Mesodermal cell (in vitro differentiated cells): Measurements from ENCODE around the gene LIPG.
"Not testable (repeated sequence)": the region's sequence is repeated elsewhere in the genome, so short reads cannot be mapped to it uniquely, and the experiment has no call there.

ENCODE experiments used
- H3K27ac ChIP-seq: 2 replicates; pipeline ENCODE4 v1.7.0; 2013; ENCODE audit warnings: mild to moderate bottlenecking, low read depth, low read length, moderate library complexity; ENCODE audit not compliant: severe bottlenecking
- H3K36me3 ChIP-seq: 2 replicates; pipeline ENCODE4 v1.7.1; 2013; ENCODE audit warnings: mild to moderate bottlenecking, low read length, moderate library complexity; ENCODE audit not compliant: control insufficient read depth, insufficient read depth
- H3K4me1 ChIP-seq: one replicate; pipeline ENCODE4 v1.7.1; 2013; ENCODE audit warnings: mild to moderate bottlenecking, low read length; ENCODE audit not compliant: insufficient read depth, control insufficient read depth, poor library complexity, severe bottlenecking
- H3K4me3 ChIP-seq: 2 replicates; pipeline ENCODE4 v1.7.0; 2013; ENCODE audit warnings: low read length, control low read depth, mild to moderate bottlenecking; ENCODE audit not compliant: insufficient read depth, poor library complexity, severe bottlenecking; ENCODE audit errors: extremely low read depth
- H3K9me3 ChIP-seq: 2 replicates; pipeline ENCODE4 v1.7.1; 2013; ENCODE audit warnings: mild to moderate bottlenecking, low read length, moderate library complexity; ENCODE audit not compliant: control insufficient read depth
- WGBS, 2 experiments: methylation state at CpG; one replicate each; pipeline ENCODE4 v1.1.5; 2013; ENCODE audit warnings: missing lambda C conversion rate in 2 of 2; ENCODE audit not compliant: insufficient coverage in 2 of 2; 5-methylcytosine and 5-hydroxymethylcytosine counted together

Gene LIPG

DNA sequence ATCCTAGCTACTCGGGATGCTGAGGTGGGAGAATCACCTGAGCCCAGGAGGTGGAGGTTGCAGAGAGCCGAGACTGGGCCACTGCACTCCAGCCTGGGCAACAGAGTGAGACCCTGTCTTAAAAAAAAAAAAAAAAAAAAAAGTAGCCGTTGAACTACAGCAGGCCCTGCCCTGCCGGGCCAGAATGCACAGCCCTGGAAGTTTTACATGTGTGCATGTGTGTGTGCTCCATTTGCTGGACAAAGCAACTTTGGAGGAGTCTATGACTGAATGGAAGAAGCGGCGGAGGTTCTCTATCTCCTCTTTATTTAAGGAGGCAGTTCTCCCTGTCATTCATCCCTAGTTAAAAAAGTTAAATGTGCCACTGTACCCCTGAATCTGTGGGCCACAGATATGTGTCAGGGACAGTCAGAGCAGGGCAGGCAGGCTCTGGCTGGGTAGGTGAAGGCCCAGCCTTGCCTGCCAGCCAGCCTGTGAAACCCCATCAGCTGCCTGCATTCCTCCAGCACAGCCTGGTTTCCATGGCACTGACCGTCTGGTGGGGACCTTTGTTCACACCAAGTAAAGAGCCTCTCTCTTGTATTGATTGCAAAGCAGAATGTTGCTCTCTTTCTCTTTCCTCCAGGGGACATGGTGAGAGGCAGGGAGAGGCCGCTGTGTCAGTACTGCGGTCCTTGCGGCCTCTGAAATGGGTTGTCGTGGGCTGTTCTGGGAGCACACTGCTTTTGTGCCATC lies 10.9 kb downstream of the LIPG start:
- Histone ChIP-seq H3K4me1 (peaks cover 5% of the 10 kb centered on the region), H3K9me3 (no peaks in the 10 kb centered on the region), H3K4me3 (no peak overlapping the region), H3K36me3 (peaks cover 90% of the 10 kb centered on the region), H3K27ac (peak overlapping the region; percentile 59)
- WGBS, 2 experiments, result 82 to 86% methylated on average over 9 of the region's 11 CpGs

DNA sequence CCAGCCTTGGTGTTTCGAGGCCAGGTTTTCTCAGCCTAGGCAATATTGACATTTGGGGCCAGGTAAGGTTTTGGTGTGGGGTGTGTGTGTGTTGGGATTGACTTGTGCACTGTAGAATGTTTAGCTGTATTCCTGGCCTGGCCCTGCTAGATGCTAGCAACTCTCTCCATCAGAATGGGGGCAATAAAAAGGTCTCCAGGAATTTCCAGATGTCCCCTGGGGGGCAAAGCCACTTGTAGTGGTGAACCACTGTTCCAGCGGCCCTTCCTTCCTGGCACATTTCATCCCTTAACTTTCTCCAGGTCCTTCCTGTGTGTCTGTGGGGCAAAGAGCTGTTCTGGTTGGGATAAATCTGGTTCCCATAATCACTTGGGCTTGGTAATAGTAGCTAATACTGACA lies 12.0 kb downstream of the LIPG start:
- WGBS, 2 experiments, result 100% methylated on average over 1 of the region's 2 CpGs
- Histone ChIP-seq H3K9me3 (no peaks in the 10 kb centered on the region), H3K27ac (no peak overlapping the region), H3K36me3 (peaks cover 79% of the 10 kb centered on the region), H3K4me1 (peaks cover 3% of the 10 kb centered on the region), H3K4me3 (no peak overlapping the region)

- WGBS, 2 experiments, result 100% methylated on average over 1 of the region's 2 CpGs; no CpG with 5 or more reads in 1 of the 2 experiments
- not testable (repeated sequence) for H3K27ac ChIP-seq
- peaks cover 77% of the 10 kb centered on the region for H3K36me3 ChIP-seq
Observed at GRCh38 chr18:49579041-49579440, 17.2 kb downstream of the LIPG start.

DNA sequence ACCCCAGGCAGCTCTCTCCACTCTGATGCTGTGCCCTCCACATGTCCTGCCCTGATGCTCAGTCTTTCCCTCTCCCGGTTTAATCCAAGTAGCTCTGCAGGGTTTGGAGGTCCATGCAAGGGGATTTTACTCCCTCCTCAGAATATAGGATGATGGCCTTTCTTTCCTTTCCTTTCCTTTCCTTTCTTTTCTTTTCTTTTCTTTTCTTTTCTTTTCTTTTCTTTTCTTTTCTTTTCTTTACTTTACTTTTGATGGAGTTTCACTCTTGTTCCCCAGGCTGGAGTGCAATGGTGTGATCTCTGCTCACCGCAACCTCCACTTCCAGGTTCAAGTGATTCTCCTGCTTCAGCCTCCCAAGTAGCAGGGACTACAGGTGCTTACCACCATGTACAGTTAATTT lies 17.7 kb downstream of the LIPG start:
- WGBS, 2 experiments, result 96 to 100% methylated on average over 1 to 2 of the region's 2 CpGs
- H3K36me3 ChIP-seq, result peaks cover 77% of the 10 kb centered on the region
- not testable (repeated sequence) for H3K9me3 ChIP-seq, H3K4me1 ChIP-seq, H3K4me3 ChIP-seq, H3K27ac ChIP-seq

More at GRCh38 chr18:49579041-49579440, 17.2 kb downstream of the LIPG start:
- not testable (repeated sequence) for H3K9me3 ChIP-seq, H3K4me1 ChIP-seq, H3K4me3 ChIP-seq

GRCh38 chr18:49580279-49580678 lies 18.4 kb downstream of the LIPG start:
- WGBS, 2 experiments, result no CpG with 5 or more reads among the region's 1 CpG
- H3K4me1 ChIP-seq, result no peaks in the 10 kb centered on the region
- no peak overlapping the region for H3K4me3 ChIP-seq
- peaks cover 77% of the 10 kb centered on the region for H3K36me3 ChIP-seq
- H3K9me3 ChIP-seq, result no peaks in the 10 kb centered on the region
- H3K27ac ChIP-seq, result no peak overlapping the region

- Histone ChIP-seq H3K36me3 (peaks cover 76% of the 10 kb centered on the region), H3K4me1 (no peaks in the 10 kb centered on the region), H3K9me3 (no peaks in the 10 kb centered on the region), H3K4me3 (no peak overlapping the region), H3K27ac (no peak overlapping the region)
- WGBS, 2 experiments, result 94 to 96% methylated on average over 7 of the region's 7 CpGs
Observed at GRCh38 chr18:49581371-49581770, 19.5 kb downstream of the LIPG start.

DNA sequence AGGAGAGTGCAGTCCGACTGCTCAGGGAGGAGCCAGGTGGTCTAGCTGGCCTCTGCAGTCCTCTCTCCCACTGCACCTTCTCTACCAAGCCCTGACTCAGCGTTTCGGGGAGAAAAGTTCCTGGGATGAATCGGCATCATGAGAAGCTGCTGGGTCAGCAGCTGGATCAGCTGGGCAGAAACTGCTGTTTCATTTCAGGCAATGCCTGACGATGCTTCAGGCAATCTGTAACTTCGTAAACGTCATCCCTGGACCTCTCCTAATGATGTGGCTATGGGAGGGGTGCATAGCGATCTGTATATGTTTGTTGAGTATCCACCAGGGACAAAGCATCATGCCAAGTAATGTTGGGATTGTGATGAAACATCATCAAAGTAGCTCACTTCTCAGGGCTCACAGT lies 20.7 kb downstream of the LIPG start:
- Histone ChIP-seq H3K9me3 (no peaks in the 10 kb centered on the region), H3K4me3 (no peak overlapping the region), H3K36me3 (peaks cover 84% of the 10 kb centered on the region), H3K4me1 (no peaks in the 10 kb centered on the region), H3K27ac (no peak overlapping the region)
- 92 to 99% methylated on average over 8 of the region's 8 CpGs for WGBS, 2 experiments

DNA sequence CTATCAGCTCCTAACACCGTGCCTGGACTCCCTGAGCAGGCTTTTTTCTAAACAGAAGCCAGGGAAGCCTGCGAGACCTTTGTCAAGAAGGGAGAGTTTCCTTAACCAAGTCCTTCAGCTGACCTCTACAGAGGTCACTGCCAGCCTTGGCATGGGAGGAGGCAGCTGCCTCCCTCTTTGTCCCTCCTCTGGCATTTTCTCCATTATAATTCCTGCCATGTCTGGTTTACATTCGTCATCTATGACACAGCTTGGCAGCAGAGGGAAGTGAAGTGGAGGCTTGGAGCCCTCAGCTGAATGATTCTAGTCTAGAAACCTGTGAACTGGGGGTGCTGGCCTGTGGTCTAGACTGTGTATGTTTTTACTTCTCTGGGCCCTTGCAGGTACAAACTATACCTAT lies 22.5 kb downstream of the LIPG start:
- Histone ChIP-seq H3K27ac (no peak overlapping the region), H3K4me3 (no peak overlapping the region), H3K4me1 (no peaks in the 10 kb centered on the region), H3K9me3 (no peaks in the 10 kb centered on the region), H3K36me3 (peaks cover 100% of the 10 kb centered on the region)
- WGBS, 2 experiments, result 90 to 95% methylated on average over 2 to 3 of the region's 3 CpGs

DNA sequence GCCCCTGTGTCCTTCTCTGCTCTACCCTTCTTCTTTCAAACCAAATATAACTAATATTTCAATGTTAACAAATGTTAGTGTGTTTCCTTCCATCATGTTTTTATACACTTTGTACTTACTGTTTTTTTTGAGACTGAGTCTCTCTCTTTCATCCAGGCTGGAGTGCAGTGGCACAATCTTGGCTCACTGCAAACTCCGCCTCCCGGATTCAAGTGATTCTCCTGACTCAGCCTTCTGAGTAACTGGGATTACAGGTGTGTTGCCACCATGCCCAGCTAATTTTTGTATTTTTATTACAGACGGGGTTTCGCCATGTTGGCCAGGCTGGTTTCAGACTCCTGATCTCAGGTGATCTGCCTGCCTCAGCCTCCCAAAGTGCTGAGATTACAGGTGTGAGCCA lies 23.1 kb downstream of the LIPG start:
- H3K4me1 ChIP-seq, H3K27ac ChIP-seq, H3K9me3 ChIP-seq, H3K4me3 ChIP-seq: not testable (repeated sequence)
- WGBS, 2 experiments, result 86 to 93% methylated on average over 4 of the region's 4 CpGs
- H3K36me3 ChIP-seq, result peaks cover 100% of the 10 kb centered on the region

DNA sequence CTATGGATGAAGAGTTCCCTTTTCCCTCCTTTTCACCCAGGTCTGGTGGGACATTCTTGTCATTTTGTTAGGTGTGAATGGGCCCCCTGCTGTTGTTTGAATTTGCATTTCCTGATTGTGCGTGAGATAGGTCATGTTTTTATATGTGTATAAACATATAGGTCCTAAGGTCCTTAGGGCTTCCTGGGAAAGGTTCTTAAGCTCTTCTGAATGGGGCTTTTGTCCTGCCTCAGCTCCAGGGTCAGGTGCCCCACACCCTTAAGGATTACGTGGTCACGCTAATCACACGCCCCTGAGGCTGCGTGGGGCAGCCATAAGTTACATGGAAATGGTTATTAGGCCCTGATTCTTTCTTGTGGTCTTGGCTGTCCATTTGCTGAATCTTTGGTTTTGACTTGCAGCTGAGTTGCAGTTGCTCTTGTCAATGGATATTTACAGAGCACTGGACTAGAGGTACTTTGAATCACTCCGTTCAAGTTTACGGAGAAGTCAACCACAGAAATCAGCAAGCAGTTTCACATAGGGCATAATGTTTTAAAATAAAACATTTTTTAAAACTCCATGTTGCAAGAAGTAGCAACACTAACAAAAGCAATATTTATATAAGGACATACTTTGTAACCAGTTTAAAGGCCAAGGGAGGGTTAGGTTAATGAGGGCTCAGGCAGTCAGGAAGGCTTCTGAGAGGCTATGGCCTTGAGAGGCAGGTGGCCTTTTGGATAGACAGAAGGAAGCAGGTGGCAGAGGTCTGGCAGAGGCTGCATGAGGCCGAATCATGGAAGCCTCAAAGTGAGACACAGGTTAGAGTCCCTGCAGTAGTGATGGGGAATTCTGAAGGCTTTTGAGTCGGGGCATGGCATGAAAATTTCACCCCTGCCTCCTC lies 24.2 kb downstream of the LIPG start:
- Histone ChIP-seq H3K4me3 (no peak overlapping the region), H3K36me3 (peaks cover 100% of the 10 kb centered on the region), H3K27ac (no peak overlapping the region), H3K4me1 (no peaks in the 10 kb centered on the region), H3K9me3 (no peaks in the 10 kb centered on the region)
- WGBS, 2 experiments, result 89 to 100% methylated on average over 3 to 5 of the region's 9 CpGs

GRCh38 chr18:49588171-49588570 lies 26.3 kb downstream of the LIPG start:
- H3K4me1 ChIP-seq, result no peaks in the 10 kb centered on the region
- WGBS, 2 experiments, result 98 to 100% methylated on average over 3 to 4 of the region's 6 CpGs
- H3K27ac ChIP-seq, result no peak overlapping the region
- no peaks in the 10 kb centered on the region for H3K9me3 ChIP-seq
- no peak overlapping the region for H3K4me3 ChIP-seq
- peaks cover 95% of the 10 kb centered on the region for H3K36me3 ChIP-seq
